Astrocyte (in vitro differentiated cells and primary cell): Measurements from ENCODE around the gene IGDCC3. TPM values are rescaled to one million over a fixed set of nuclear protein-coding genes. Genes with fewer than 3 reads are reported as not detected.

Experiments used
- DNase-seq: peaks from one replicate; pipeline ENCODE4 v3.0.0-alpha.2; 2010; ENCODE audit warnings: low read depth
- FAIRE-seq: peaks from 2 replicates; lab custom pipeline; 2011; peaks lifted over from hg19 to GRCh38; lab: Jason Lieb, UNC
- H2AFZ ChIP-seq: 2 replicates; pipeline ENCODE4 v1.6.0; 2012; ENCODE audit warnings: low read depth, low read length, inconsistent platforms
- H3K27ac ChIP-seq: 2 replicates; pipeline ENCODE4 v1.5.1; 2011; ENCODE audit warnings: low read depth, low read length, inconsistent platforms
- H3K27me3 ChIP-seq: 2 replicates; pipeline ENCODE4 v1.6.0; 2011; ENCODE audit warnings: low read length, inconsistent platforms; ENCODE audit not compliant: insufficient read depth
- H3K36me3 ChIP-seq: 2 replicates; pipeline ENCODE4 v1.5.1; 2011; ENCODE audit warnings: low read length, inconsistent platforms; ENCODE audit not compliant: insufficient read depth
- H3K4me1 ChIP-seq: 2 replicates; pipeline ENCODE4 v1.5.1; 2011; ENCODE audit warnings: low read length, inconsistent platforms; ENCODE audit not compliant: insufficient read depth
- H3K4me2 ChIP-seq: 2 replicates; pipeline ENCODE4 v1.6.0; 2012; ENCODE audit warnings: low read length, inconsistent platforms
- H3K4me3 ChIP-seq: 2 replicates; pipeline ENCODE4 v1.5.1; 2011; ENCODE audit warnings: low read depth, mild to moderate bottlenecking, low read length, inconsistent platforms; ENCODE audit not compliant: insufficient read depth
- H3K79me2 ChIP-seq: 2 replicates; pipeline ENCODE4 v1.6.0; 2012; ENCODE audit warnings: mild to moderate bottlenecking, low read length, inconsistent platforms; ENCODE audit not compliant: insufficient read depth
- H3K9ac ChIP-seq: 2 replicates; pipeline ENCODE4 v1.6.0; 2012; ENCODE audit warnings: mild to moderate bottlenecking, low read length, inconsistent platforms
- H3K9me3 ChIP-seq: 2 replicates; pipeline ENCODE4 v1.5.1; 2012; ENCODE audit warnings: low read depth, mild to moderate bottlenecking, low read length, inconsistent platforms; ENCODE audit not compliant: insufficient read depth
- H4K20me1 ChIP-seq: 2 replicates; pipeline ENCODE4 v1.6.0; 2012; ENCODE audit warnings: low read length, inconsistent platforms; ENCODE audit not compliant: insufficient read depth
- H3K27ac Mint-ChIP-seq: one replicate; pipeline ENCODE4 v1.8.0; 2021; ENCODE audit warnings: mild to moderate bottlenecking, mixed read lengths; ENCODE audit not compliant: unreplicated experiment
- H3K27me3 Mint-ChIP-seq: one replicate; pipeline ENCODE4 v1.8.0; 2021; ENCODE audit warnings: low read depth, mixed read lengths; ENCODE audit not compliant: unreplicated experiment
- H3K36me3 Mint-ChIP-seq: one replicate; pipeline ENCODE4 v1.8.0; 2021; ENCODE audit warnings: low read depth, mixed read lengths; ENCODE audit not compliant: unreplicated experiment
- H3K4me1 Mint-ChIP-seq: one replicate; pipeline ENCODE4 v1.8.0; 2021; ENCODE audit warnings: low read depth, mixed read lengths; ENCODE audit not compliant: unreplicated experiment
- H3K4me3 Mint-ChIP-seq: one replicate; pipeline ENCODE4 v1.8.0; 2021; ENCODE audit warnings: mild to moderate bottlenecking, moderate library complexity, mixed read lengths; ENCODE audit not compliant: unreplicated experiment
- H3K9me3 Mint-ChIP-seq: one replicate; pipeline ENCODE4 v1.8.0; 2021; ENCODE audit warnings: mild to moderate bottlenecking, mixed read lengths; ENCODE audit not compliant: unreplicated experiment
- CTCF ChIP-seq: IDR thresholded peaks from 2 replicates; pipeline ENCODE4 v1.5.1; 2011; ENCODE audit warnings: low read depth, mild to moderate bottlenecking, inconsistent platforms, low read length, moderate library complexity; ENCODE audit not compliant: insufficient read depth
- EZH2 ChIP-seq: IDR thresholded peaks from 2 replicates; pipeline ENCODE4 v1.6.1; 2012; ENCODE audit warnings: mild to moderate bottlenecking, low read length, inconsistent platforms; ENCODE audit not compliant: insufficient read depth
- total RNA-seq: library from RNA; stranded (reverse); gene quantifications from 2 replicates; pipeline ENCODE4 v1.2.1, GENCODE V29; 2021

The IGDCC3 gene
- total RNA-seq, 1 donor from 2014 or later, result 11.0 TPM

GRCh38 chr15:65408324-65409035 is 30.7 kb upstream of the IGDCC3 start:
- H3K9me3 ChIP-seq, result no peaks in the 10 kb centered on the region
- DNase-seq (peak; percentile 67), FAIRE-seq (no peak)
- no peaks in the 10 kb centered on the region for H3K36me3 ChIP-seq
- no peaks in the 10 kb centered on the region for H3K79me2 ChIP-seq
- peaks cover 41% of the 10 kb centered on the region for H3K4me1 ChIP-seq
- H4K20me1 ChIP-seq, result no peaks in the 10 kb centered on the region
- Mint-ChIP-seq H3K9me3 (no peaks in the 10 kb centered on the region), H3K27ac (peak overlapping the region; percentile 97), H3K4me3 (peak overlapping the region; percentile 50), H3K4me1 (peaks cover 32% of the 10 kb centered on the region), H3K36me3 (peaks cover 9% of the 10 kb centered on the region), H3K27me3 (peaks cover 3% of the 10 kb centered on the region)
- TF ChIP-seq CTCF (no peak), EZH2 (no peak)
- peak overlapping the region; percentile 77 for H3K9ac ChIP-seq
- peak overlapping the region; percentile 20 for H3K4me3 ChIP-seq
- peak overlapping the region; percentile 96 for H3K27ac ChIP-seq
- H3K4me2 ChIP-seq, result peak overlapping the region; percentile 69
- no peaks in the 10 kb centered on the region for H3K27me3 ChIP-seq
- H2AFZ ChIP-seq, result peak overlapping the region; percentile 27

- H4K20me1 ChIP-seq, result no peaks in the 10 kb centered on the region
- H3K9me3 ChIP-seq, result no peaks in the 10 kb centered on the region
- no peaks in the 10 kb centered on the region for H3K27me3 ChIP-seq
- Mint-ChIP-seq H3K27me3 (peaks cover 3% of the 10 kb centered on the region), H3K36me3 (peaks cover 9% of the 10 kb centered on the region), H3K27ac (peak overlapping the region; percentile 21), H3K9me3 (no peaks in the 10 kb centered on the region), H3K4me1 (peaks cover 30% of the 10 kb centered on the region), H3K4me3 (no peak overlapping the region)
- H3K4me1 ChIP-seq, result peaks cover 35% of the 10 kb centered on the region
- DNase-seq (no peak), FAIRE-seq (no peak)
- no peaks in the 10 kb centered on the region for H3K79me2 ChIP-seq
- no peak overlapping the region for H3K27ac ChIP-seq
- no peaks in the 10 kb centered on the region for H3K36me3 ChIP-seq
- H3K4me3 ChIP-seq, result no peak overlapping the region
- H2AFZ ChIP-seq, result no peak overlapping the region
- TF ChIP-seq CTCF, result no peak
- TF ChIP-seq EZH2, result no peak
- H3K9ac ChIP-seq, result no peak overlapping the region
- no peak overlapping the region for H3K4me2 ChIP-seq
Measured at GRCh38 chr15:65406424-65407000, 28.7 kb upstream of the IGDCC3 start.
